Gastroesophageal sphincter (tissue), 3 donors: ENCODE data around the gene PLAAT5.

Experiments
- CTCF ChIP-seq, 4 experiments: fragments of 200-600 bp in 2 of 4; fragments of 450-650 bp in 2 of 4; sonication (generic) in 1 of 4; IDR thresholded peaks; one replicate each; pipeline ENCODE4 v1.5.1; 2017 to 2019; ENCODE audit warnings: antibody characterized with exemption in 4 of 4, mild to moderate bottlenecking in 2 of 4, moderate library complexity in 2 of 4
- POLR2A ChIP-seq, 2 donors: fragments of 450-650 bp; IDR thresholded peaks; one replicate each; pipeline ENCODE4 v1.6.1; 2017; ENCODE audit warnings: antibody characterized with exemption in 2 of 2, mild to moderate bottlenecking in 2 of 2, moderate library complexity in 1 of 2
- POLR2AphosphoS5 ChIP-seq: sonication (generic); formaldehyde crosslinking; IDR thresholded peaks from one replicate; pipeline ENCODE4 v1.6.1; 2017; ENCODE audit warnings: antibody characterized with exemption

DNA sequence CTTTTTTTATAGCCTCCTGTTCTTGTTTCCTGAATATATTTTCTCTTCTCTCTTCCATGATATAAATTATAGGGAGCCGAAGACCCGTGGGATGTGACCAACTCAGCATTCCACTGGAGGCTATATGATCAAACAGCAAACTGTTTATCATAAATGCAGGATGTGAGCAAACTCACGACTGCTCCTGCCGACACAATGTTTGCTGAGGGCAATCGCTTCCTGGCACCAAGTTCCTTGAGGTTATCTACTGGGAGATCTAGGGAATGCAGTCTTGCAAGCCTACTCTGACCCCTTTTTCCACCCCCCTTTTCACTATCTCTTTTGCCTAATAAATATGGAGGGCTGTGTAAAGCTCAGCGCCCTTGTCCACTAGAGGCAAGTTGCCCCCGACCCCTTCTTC is 32.2 kb upstream of the PLAAT5 start:
- TF ChIP-seq CTCF (IDR thresholded peaks at IDR 0.05) (no peak), POLR2AphosphoS5 (no peak), POLR2A (IDR thresholded peaks at IDR 0.05) (no peak)
